ENCODE results near the gene NT5C2.
A peak's percentile ranks its signal among the peaks of the same experiment; 100 is the strongest.

NT5C2 gene

DNA sequence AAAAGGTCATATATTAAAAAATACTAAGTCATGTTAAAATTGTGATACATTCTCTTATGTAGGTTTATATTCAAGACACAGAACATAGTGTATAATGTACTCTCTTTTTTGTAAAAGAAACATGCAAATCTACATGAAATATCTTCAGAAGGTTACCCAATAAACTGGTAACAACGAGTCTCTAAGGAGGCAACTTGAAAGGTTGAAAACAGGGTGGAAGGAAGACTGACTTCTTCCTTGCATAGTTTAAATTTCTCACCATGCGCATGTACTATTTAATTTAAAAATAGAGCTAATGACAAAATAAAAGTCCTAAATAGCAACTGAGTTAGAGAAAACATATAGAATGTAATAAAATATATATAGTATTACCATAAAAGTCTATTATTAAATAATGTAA is 132.5 kb downstream of the NT5C2 start:
- DNase-seq (ENCODE audit: low spot score) = no peak

DNA sequence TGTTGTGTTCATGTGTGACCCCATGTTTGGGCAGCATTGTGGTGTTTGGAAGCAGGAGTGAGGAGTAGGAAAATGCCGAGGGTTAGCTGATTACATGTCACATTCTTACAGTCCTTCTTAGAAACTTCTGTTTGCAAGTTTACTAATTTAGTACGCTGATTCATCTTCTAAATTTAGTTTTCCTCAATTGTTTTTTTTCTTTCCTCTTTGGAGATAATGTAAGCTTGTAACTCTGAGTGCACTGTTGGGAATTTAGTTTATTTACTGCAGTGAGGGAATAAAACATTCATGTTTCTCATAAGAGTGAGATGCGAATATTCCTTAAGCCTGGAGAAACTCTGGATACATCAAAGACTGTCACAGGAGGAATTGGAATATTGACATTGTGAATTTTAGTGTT is 135.0 kb downstream of the NT5C2 start:
- no peak for DNase-seq (ENCODE audit: low spot score)

DNA sequence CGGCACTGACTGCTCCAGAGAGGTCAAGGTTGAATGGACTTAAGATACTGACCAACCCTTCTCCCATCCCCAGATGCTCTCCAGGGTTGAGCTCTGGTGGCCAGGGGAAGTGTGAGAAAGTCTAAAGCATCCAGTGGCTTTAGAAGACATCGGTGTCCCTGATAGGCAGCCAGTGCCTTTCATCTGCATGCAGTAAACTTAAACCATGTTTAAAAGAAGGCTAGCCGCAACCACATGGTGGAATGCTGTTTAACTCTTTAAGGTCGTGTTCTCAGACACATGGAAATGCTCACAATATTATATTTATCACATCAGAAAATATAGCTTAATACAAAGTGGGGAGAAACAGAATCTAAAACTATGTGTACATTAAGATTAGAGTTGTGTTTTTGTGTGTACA is 138.0 kb downstream of the NT5C2 start:
- DNase-seq (ENCODE audit: low spot score) = no peak

DNA sequence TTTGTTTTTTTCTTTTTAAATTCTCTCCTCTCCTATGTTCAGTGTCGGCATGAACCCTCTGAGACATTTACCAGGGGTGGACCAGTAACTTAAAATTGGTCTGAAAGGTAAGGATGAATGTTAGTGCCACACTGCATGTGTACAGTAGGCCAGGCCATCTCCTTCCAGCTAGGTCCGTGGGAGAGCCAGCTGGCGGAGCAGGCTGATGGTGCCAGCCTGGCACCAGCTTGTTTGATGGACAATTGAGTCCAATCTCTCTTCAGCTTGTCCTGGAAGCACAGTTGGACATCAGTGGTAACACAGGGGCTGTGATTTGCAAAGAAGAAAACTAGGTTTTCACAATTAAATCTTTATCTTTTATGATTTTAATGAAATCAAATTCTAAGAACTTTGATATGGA is 138.5 kb downstream of the NT5C2 start:
- no peak for DNase-seq (ENCODE audit: low spot score)

DNA sequence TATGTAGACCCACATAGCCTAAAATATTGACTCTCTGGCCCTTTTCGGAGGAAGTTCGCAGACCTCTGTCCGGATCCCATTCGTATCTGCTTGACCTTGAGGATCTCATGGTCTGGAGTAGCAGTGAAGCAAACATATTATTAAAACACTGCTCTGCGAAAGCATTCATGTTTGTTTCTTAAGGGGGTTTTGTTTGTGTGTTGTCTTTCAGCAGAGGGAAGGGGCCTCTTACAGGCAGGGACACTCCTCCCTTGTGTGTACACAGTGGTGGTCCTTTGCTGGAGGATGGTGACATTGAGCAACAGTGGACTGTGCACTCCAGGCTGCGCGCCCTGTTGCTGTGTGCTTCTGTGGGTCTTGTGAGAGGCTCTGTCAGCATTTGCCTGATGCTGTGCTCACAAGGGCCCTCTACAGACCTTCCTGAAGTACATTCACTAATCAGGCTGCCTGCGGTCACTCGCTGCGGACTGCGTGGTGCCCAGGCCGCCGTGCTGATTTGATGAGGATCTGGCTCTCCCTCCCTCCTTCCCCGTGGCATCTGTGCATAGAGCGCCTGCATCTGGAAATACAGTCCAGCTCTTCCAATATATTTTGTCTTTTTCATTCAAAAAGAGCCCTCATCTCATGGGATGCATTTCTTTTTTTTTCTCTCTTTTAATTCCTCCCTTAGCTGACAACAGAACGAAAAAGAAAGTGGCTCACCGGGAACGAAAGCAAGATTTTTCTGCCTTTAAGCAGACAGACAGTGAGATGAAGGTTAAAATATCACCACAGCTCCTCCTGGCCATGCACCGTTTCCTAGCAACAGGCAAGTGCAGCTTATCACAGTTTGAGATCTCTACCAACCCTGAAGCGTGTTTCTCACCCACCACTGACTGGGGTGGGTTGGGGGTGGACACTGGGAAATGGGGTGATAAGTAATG is 139.2 kb downstream of the NT5C2 start:
- DNase-seq (ENCODE audit: low spot score) = peak; percentile 86

DNA sequence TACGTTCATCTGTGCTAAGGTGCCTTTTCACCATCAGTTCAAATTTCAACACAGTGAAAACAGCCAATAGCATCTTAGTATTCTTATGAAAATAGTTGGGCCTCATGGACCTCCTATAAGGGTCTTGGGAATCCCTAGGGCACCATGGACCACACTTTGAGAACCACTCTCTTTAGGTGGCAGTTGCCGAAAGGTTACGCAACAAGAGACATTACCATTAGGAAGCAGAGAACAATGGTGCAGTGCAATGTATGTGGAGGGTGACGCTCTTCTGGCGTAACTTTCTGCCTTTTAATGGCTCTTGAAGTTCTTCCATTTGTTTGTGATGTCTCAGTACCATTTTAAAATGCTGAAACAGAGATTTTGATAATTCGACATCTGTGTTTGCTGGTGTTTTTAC is 143.8 kb downstream of the NT5C2 start:
- DNase-seq (ENCODE audit: low spot score) = no peak

DNA sequence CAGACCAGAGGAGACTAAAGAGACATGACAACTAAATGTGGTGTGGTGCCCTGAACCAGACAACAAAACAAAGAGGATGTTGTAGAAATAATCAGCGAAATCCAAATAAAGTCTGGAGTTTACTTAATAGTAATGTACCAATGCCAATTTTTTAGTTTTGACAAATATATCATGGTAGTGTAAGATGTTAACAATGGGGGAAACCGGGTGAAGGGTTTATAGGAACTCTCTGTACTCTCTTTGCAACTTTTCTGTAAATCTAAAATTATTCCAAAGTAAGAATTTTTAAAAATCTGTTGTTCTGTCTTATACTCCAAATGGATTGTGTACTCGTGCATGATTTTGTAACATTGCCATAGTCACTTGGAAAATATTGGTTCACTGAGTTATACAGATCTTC is 145.7 kb downstream of the NT5C2 start:
- DNase-seq (ENCODE audit: low spot score) = no peak

DNA sequence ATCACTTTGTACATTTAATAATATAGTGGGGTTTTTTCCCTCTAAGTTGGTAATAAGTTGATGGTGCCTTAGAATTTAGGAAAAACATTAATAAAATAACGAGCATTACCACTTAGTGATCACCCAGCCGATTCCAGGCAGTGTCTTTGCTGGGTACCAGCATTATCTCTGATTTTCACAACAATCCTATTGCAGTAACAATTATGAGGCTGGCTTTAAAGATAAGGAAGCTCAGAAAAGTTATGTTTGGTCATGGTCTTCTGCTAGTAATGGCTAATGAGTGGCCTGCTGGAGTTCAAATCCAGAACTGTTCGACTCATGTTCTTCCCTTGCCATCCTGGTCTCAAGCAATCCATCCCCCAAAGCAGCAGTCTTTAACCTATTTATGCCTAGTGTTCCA is 147.1 kb downstream of the NT5C2 start:
- no peak for DNase-seq (ENCODE audit: low spot score)

DNA sequence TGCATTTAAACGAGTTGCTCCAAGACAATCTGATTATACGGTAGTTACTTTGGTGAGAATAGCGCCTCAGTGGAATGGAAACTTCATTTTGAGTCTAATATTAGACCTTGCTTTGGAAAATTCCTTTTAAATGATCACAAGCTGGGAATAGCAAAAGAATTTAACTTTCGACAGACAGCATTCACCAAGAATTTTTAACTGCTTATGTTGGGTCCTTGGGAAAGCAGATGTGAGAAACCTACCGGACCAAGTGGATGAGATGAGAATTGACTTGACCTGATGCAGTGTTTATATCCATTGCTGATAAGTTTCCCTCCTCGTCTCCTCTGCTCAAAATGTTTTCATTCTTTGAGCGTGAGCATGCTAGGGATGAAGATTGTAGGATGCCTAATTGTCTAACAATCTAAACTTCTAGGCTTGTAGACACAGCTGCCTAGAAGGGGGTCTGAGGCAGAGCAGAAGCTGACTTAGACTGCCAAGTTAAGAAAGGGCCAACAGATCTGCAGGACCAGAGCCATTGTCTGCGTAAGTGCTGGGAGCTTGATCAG is 148.1 kb downstream of the NT5C2 start:
- DNase-seq (ENCODE audit: low spot score) = peak; percentile 55

DNA sequence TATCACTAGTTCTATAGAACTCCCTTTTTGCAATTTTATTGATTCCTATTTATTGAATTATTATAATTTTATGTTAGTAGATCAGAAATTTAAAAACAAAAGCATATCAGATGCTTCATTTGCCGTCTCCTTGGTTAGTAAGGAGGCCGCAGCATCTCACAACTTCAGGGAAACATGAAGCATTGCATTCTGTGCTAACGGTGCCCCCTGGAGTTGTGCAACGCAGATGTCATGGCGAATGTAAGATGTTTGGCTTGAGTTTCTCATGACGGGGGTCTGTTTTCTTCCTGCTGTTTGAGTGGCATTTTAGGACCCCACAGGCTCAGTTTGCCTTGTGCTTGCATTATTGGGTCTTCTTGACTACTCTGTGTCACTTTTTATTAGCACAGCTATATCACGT is 150.2 kb downstream of the NT5C2 start:
- DNase-seq (ENCODE audit: low spot score) = no peak

DNA sequence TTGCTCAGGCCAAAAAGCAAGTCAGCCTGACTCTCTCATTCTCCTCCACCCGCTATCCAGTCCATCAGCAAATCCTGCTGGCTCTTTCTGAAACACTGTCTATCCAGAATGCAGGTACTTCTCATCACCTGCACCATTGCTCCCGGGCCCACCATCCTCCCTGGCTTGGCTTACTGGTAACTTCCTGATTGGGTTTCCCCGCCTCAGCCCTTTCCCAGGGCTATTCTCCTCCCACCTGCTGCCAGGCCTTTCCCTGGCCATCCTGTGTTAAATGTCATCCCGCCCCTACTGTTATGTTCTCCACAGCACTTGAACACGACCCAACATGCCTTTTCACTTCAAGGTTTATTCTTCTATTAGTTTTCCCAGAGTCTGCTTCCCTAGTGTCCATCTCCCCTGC is 150.9 kb downstream of the NT5C2 start:
- no peak for DNase-seq (ENCODE audit: low spot score)

DNA sequence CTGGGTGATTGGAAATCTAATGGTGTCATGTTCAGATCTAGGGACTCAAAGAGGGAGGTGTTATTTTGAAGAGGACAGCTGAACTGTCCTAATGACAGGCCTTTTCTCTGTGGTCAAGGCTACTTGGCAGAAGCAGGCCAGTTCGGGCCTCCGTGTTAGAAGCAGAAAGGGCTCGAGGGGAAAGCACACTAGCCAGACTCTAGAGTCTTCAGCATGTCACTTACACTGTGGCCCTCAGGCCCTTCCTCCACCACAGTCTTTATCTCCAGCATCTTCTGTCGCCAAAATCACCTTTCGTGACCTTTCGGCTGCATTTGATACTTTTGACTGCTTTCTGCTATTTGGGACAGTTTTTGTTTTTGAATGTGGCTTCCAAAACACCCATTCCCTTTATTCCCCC is 151.7 kb downstream of the NT5C2 start:
- DNase-seq (ENCODE audit: low spot score) = no peak

DNA sequence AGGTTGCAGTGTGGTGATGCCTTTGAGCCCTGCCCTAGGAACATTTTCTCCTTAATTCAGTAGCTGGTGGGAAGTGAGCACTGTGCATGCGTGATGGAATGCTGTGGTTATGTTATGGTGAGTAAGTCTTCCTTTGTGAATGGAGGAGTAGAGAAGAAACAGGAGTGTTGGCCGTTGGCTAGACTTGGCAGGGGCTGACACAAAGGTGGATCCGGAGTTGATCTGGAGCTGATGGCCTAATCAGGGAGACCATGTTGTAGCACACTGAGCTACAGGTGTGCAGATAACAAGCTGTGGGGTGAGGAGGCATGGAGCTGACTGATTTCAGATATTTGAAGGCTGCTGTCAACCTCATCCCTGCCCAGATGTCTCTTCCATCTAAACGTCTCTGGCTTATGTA is 152.7 kb downstream of the NT5C2 start:
- DNase-seq (ENCODE audit: low spot score) = peak; percentile 76

DNA sequence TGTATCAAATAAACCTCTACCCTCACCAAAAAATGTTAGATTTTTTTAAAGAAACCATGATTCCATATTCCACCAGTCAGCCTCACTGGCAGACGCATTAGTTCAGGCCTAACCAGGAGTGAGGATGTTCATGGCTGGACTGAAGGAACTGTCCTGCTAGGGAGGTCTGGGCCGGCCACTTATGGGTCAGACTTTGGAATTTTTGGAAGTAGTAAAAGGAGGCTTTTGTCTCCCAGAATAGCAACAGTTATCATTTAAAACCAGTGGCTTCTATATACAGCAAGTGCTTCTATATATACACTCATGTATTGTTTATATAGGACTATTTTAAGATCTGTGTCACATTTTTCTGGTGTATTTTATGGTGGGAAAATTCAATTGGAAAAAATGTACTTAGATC is 154.5 kb downstream of the NT5C2 start:
- no peak for DNase-seq (ENCODE audit: low spot score)

Measured in AG20443 (cell line).